Measurements from ENCODE around the gene LACC1. TPM values are rescaled to one million over a fixed set of nuclear protein-coding genes. Genes with fewer than 3 reads are reported as not detected.

The LACC1 gene
- total and polyA plus RNA-seq, 2 experiments from 2014 or later = 6.4 to 8.2 TPM

- in situ Hi-C loops (cut with MboI) = loop anchor here (25.0 kb wide), 1 partner anchor 1041 kb away; no protein-coding TSS in a partner anchor
- Histone ChIP-seq H3F3A (ENCODE audit: insufficient read depth) (no peaks in the 10 kb centered on the region), H3K79me2 (ENCODE audit: insufficient read depth) (no peaks in the 10 kb centered on the region), H3K9me3 (ENCODE audit: low read depth) (no peaks in the 10 kb centered on the region), H2AFZ (no peak overlapping the region), H3K27ac (no peak overlapping the region), H3K27me3 (replicated peaks; ENCODE audit: insufficient read depth) (peaks cover 33% of the 10 kb centered on the region), H3K4me3 (no peak overlapping the region), H3K4me1 (ENCODE audit: insufficient read depth) (no peaks in the 10 kb centered on the region), H3K9ac (no peak overlapping the region), H4K20me1 (ENCODE audit: insufficient read depth) (no peaks in the 10 kb centered on the region), H3K9me2 (ENCODE audit: insufficient read depth) (no peaks in the 10 kb centered on the region), H3K4me2 (ENCODE audit: unreplicated experiment) (no peak overlapping the region), H3K36me3 (ENCODE audit: low read depth) (no peaks in the 10 kb centered on the region)
- no peak for DNase-seq
- 88 to 95% methylated on average over 1 of the region's 1 CpG for whole genome bisulfite sequencing, 2 experiments (ENCODE audit: low coverage in 1 of 2, low lambda C conversion rate in 2 of 2, missing lambda C conversion rate in 2 of 2)
- TF ChIP-seq EZH2phosphoT487 (IDR thresholded peaks at IDR 0.05; ENCODE audit: insufficient read depth, low read depth) (no peak), EZH2 (IDR thresholded peaks at IDR 0.05; ENCODE audit: insufficient read depth, poor library complexity, severe bottlenecking) (no peak)
Measured at GRCh38 chr13:43920965-43921674, 41.4 kb downstream of the LACC1 start.

GRCh38 chr13:43924549-43925245 lies 45.0 kb downstream of the LACC1 start:
- Histone ChIP-seq H3F3A (ENCODE audit: insufficient read depth) (no peaks in the 10 kb centered on the region), H3K9me3 (ENCODE audit: low read depth) (no peaks in the 10 kb centered on the region), H4K20me1 (ENCODE audit: insufficient read depth) (no peaks in the 10 kb centered on the region), H3K9ac (no peak overlapping the region), H3K4me3 (no peak overlapping the region), H3K36me3 (ENCODE audit: low read depth) (no peaks in the 10 kb centered on the region), H3K79me2 (ENCODE audit: insufficient read depth) (no peaks in the 10 kb centered on the region), H3K9me2 (ENCODE audit: insufficient read depth) (no peaks in the 10 kb centered on the region), H2AFZ (no peak overlapping the region), H3K4me2 (ENCODE audit: unreplicated experiment) (no peak overlapping the region), H3K4me1 (ENCODE audit: insufficient read depth) (no peaks in the 10 kb centered on the region), H3K27ac (no peak overlapping the region), H3K27me3 (replicated peaks; ENCODE audit: insufficient read depth) (peaks cover 22% of the 10 kb centered on the region)
- TF ChIP-seq EZH2 (IDR thresholded peaks at IDR 0.05; ENCODE audit: insufficient read depth, poor library complexity, severe bottlenecking) = no peak
- WGBS, 2 experiments (ENCODE audit: low coverage in 1 of 2, low lambda C conversion rate in 2 of 2, missing lambda C conversion rate in 2 of 2) = 74 to 83% methylated on average over 5 of the region's 5 CpGs
- in situ Hi-C loops (cut with MboI) = loop anchor here (25.0 kb wide), 1 partner anchor 1038 kb away; no protein-coding TSS in a partner anchor
- no peak for DNase-seq

- no peak overlapping the region for H3K4me3 ChIP-seq
- no peaks in the 10 kb centered on the region for H3K9me2 ChIP-seq (ENCODE audit: insufficient read depth)
- peaks cover 5% of the 10 kb centered on the region; the same call in 1 of the 2 replicates for H3K27me3 ChIP-seq (replicated peaks; ENCODE audit: insufficient read depth)
- H2AFZ ChIP-seq = no peak overlapping the region
- H3K4me2 ChIP-seq (ENCODE audit: unreplicated experiment) = no peak overlapping the region
- no peaks in the 10 kb centered on the region for H3F3A ChIP-seq (ENCODE audit: insufficient read depth)
- no peaks in the 10 kb centered on the region for H3K9me3 ChIP-seq (ENCODE audit: low read depth)
- no peaks in the 10 kb centered on the region for H3K4me1 ChIP-seq (ENCODE audit: insufficient read depth)
- in situ Hi-C loops (cut with MboI) = no loop called here
- no peaks in the 10 kb centered on the region for H3K36me3 ChIP-seq (ENCODE audit: low read depth)
- no peaks in the 10 kb centered on the region for H4K20me1 ChIP-seq (ENCODE audit: insufficient read depth)
- no peak for DNase-seq
- WGBS, 2 experiments (ENCODE audit: low coverage in 1 of 2, low lambda C conversion rate in 2 of 2, missing lambda C conversion rate in 2 of 2) = 53 to 82% methylated on average over 1 of the region's 1 CpG
- H3K79me2 ChIP-seq (ENCODE audit: insufficient read depth) = no peaks in the 10 kb centered on the region
- no peak overlapping the region for H3K27ac ChIP-seq
- no peak overlapping the region for H3K9ac ChIP-seq
- TF ChIP-seq EZH2phosphoT487 (IDR thresholded peaks at IDR 0.05; ENCODE audit: insufficient read depth, low read depth) = no peak
- no peak for TF ChIP-seq EZH2 (IDR thresholded peaks at IDR 0.05; ENCODE audit: insufficient read depth, poor library complexity, severe bottlenecking)
Measured at GRCh38 chr13:43929947-43930346, 50.2 kb downstream of the LACC1 start.

GRCh38 chr13:43933378-43933777 lies 53.7 kb downstream of the LACC1 start:
- no peak for DNase-seq
- no peak overlapping the region for H3K4me2 ChIP-seq (ENCODE audit: unreplicated experiment)
- no peak overlapping the region for H3K4me3 ChIP-seq
- no peaks in the 10 kb centered on the region for H3K4me1 ChIP-seq (ENCODE audit: insufficient read depth)
- H3K9ac ChIP-seq = no peak overlapping the region
- WGBS, 2 experiments (ENCODE audit: low coverage in 1 of 2, low lambda C conversion rate in 2 of 2, missing lambda C conversion rate in 2 of 2) = 24 to 34% methylated on average over 2 of the region's 2 CpGs
- in situ Hi-C loops (cut with MboI) = no loop called here
- no peak overlapping the region for H3K27ac ChIP-seq
- H3K27me3 ChIP-seq (replicated peaks; ENCODE audit: insufficient read depth) = peaks cover 30% of the 10 kb centered on the region
- no peak overlapping the region for H2AFZ ChIP-seq
- TF ChIP-seq EZH2phosphoT487 (IDR thresholded peaks at IDR 0.05; ENCODE audit: insufficient read depth, low read depth) = no peak
- TF ChIP-seq EZH2 (IDR thresholded peaks at IDR 0.05; ENCODE audit: insufficient read depth, poor library complexity, severe bottlenecking) = no peak
- no peaks in the 10 kb centered on the region for H4K20me1 ChIP-seq (ENCODE audit: insufficient read depth)
- no peaks in the 10 kb centered on the region for H3K9me2 ChIP-seq (ENCODE audit: insufficient read depth)
- no peaks in the 10 kb centered on the region for H3K9me3 ChIP-seq (ENCODE audit: low read depth)
- H3F3A ChIP-seq (ENCODE audit: insufficient read depth) = no peaks in the 10 kb centered on the region
- H3K79me2 ChIP-seq (ENCODE audit: insufficient read depth) = no peaks in the 10 kb centered on the region
- no peaks in the 10 kb centered on the region for H3K36me3 ChIP-seq (ENCODE audit: low read depth)

All from GM23248 (cell line).